ENCODE data around the gene ZNF488.

ZNF488 gene

GRCh38 chr10:47403446-47404318 is 19.6 kb upstream of the ZNF488 start:
- Histone ChIP-seq H3K4me1 (ENCODE audit: insufficient read depth, low read length, poor library complexity, severe bottlenecking) (no peaks in the 10 kb centered on the region), H3K9ac (ENCODE audit: low read depth, low read length, poor library complexity, severe bottlenecking) (no peak overlapping the region), H4K20me1 (ENCODE audit: insufficient read depth, low read length, poor library complexity, severe bottlenecking) (no peaks in the 10 kb centered on the region), H3K36me3 (ENCODE audit: insufficient read depth, low read length) (no peaks in the 10 kb centered on the region), H3K4me3 (ENCODE audit: low read length, poor library complexity, severe bottlenecking) (no peak overlapping the region), H3K9me3 (ENCODE audit: insufficient read depth, low read depth, low read length) (no peaks in the 10 kb centered on the region), H3F3A (ENCODE audit: low read depth) (no peaks in the 10 kb centered on the region), H2AFZ (ENCODE audit: low read length) (no peak overlapping the region), H3K27me3 (ENCODE audit: insufficient read depth, low read length, poor library complexity, severe bottlenecking) (no peaks in the 10 kb centered on the region), H3K79me2 (ENCODE audit: insufficient read depth, low read length) (no peaks in the 10 kb centered on the region), H3K4me2 (ENCODE audit: low read depth, low read length, poor library complexity, severe bottlenecking) (no peak overlapping the region), H3K9me2 (replicated peaks; ENCODE audit: low read depth, low read length) (no peaks in the 10 kb centered on the region)
- no peak for TF ChIP-seq EZH2phosphoT487 (IDR thresholded peaks at IDR 0.05; ENCODE audit: borderline replicate concordance)
- TF ChIP-seq, protein P1, sequence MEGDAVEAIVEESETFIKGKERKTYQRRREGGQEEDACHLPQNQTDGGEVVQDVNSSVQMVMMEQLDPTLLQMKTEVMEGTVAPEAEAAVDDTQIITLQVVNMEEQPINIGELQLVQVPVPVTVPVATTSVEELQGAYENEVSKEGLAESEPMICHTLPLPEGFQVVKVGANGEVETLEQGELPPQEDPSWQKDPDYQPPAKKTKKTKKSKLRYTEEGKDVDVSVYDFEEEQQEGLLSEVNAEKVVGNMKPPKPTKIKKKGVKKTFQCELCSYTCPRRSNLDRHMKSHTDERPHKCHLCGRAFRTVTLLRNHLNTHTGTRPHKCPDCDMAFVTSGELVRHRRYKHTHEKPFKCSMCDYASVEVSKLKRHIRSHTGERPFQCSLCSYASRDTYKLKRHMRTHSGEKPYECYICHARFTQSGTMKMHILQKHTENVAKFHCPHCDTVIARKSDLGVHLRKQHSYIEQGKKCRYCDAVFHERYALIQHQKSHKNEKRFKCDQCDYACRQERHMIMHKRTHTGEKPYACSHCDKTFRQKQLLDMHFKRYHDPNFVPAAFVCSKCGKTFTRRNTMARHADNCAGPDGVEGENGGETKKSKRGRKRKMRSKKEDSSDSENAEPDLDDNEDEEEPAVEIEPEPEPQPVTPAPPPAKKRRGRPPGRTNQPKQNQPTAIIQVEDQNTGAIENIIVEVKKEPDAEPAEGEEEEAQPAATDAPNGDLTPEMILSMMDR (conservative IDR thresholded peaks at IDR 0.05; ENCODE audit: low read length), result peak; percentile 43; the same call in 1 of the 2 replicates

DNA sequence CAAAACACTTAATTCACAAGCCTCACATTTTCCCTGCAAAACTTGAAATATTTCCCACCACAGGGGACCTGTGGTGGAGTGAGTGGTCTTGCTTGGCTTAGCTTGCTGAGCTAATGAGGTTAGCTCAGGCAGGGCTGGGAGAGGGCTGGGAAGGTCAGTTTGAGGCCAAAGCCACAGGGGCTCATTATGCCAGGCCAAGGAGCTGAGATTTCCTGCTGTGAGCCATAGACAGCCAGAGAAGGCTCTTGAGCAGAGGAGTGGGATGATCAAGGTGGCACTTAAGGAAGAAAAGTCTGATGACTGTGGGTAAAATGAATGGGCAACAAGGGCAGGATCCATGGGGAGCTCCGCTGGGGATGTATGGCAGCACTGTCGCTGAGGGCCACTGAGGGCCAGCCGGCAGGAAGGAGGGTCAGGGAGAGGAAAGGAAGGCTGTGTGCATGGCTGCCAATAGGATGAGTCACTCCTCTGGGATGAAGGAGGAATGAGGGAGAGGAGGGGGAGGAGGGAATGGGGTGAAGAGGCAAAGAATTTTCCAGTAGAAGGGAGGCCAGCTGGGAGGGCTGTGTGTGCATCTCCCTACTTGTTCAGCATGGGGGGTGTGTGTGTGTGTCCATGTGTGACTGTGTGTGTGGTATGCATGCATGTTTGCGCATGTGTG is 18.7 kb upstream of the ZNF488 start:
- TF ChIP-seq, protein P1 (conservative IDR thresholded peaks at IDR 0.05; ENCODE audit: low read length), result no peak
- no peak for TF ChIP-seq EZH2phosphoT487 (IDR thresholded peaks at IDR 0.05; ENCODE audit: borderline replicate concordance)
- Histone ChIP-seq H3K36me3 (ENCODE audit: insufficient read depth, low read length) (no peaks in the 10 kb centered on the region), H3K9ac (ENCODE audit: low read depth, low read length, poor library complexity, severe bottlenecking) (no peak overlapping the region), H4K20me1 (ENCODE audit: insufficient read depth, low read length, poor library complexity, severe bottlenecking) (no peaks in the 10 kb centered on the region), H3K4me2 (ENCODE audit: low read depth, low read length, poor library complexity, severe bottlenecking) (no peak overlapping the region), H3F3A (ENCODE audit: low read depth) (no peaks in the 10 kb centered on the region), H3K27me3 (ENCODE audit: insufficient read depth, low read length, poor library complexity, severe bottlenecking) (no peaks in the 10 kb centered on the region), H3K79me2 (ENCODE audit: insufficient read depth, low read length) (no peaks in the 10 kb centered on the region), H2AFZ (ENCODE audit: low read length) (no peak overlapping the region), H3K9me2 (replicated peaks; ENCODE audit: low read depth, low read length) (no peaks in the 10 kb centered on the region), H3K4me1 (ENCODE audit: insufficient read depth, low read length, poor library complexity, severe bottlenecking) (no peaks in the 10 kb centered on the region), H3K9me3 (ENCODE audit: insufficient read depth, low read depth, low read length) (no peaks in the 10 kb centered on the region), H3K4me3 (ENCODE audit: low read length, poor library complexity, severe bottlenecking) (no peak overlapping the region)

GRCh38 chr10:47401874-47402640 is 18.0 kb upstream of the ZNF488 start:
- TF ChIP-seq, protein P1 (conservative IDR thresholded peaks at IDR 0.05; ENCODE audit: low read length), result no peak
- TF ChIP-seq EZH2phosphoT487 (IDR thresholded peaks at IDR 0.05; ENCODE audit: borderline replicate concordance), result no peak
- Histone ChIP-seq H3K9me3 (ENCODE audit: insufficient read depth, low read depth, low read length) (no peaks in the 10 kb centered on the region), H2AFZ (ENCODE audit: low read length) (no peak overlapping the region), H3F3A (ENCODE audit: low read depth) (no peaks in the 10 kb centered on the region), H3K36me3 (ENCODE audit: insufficient read depth, low read length) (no peaks in the 10 kb centered on the region), H3K79me2 (ENCODE audit: insufficient read depth, low read length) (no peaks in the 10 kb centered on the region), H3K27me3 (ENCODE audit: insufficient read depth, low read length, poor library complexity, severe bottlenecking) (no peaks in the 10 kb centered on the region), H3K9me2 (replicated peaks; ENCODE audit: low read depth, low read length) (no peaks in the 10 kb centered on the region), H4K20me1 (ENCODE audit: insufficient read depth, low read length, poor library complexity, severe bottlenecking) (no peaks in the 10 kb centered on the region), H3K4me3 (ENCODE audit: low read length, poor library complexity, severe bottlenecking) (no peak overlapping the region), H3K4me2 (ENCODE audit: low read depth, low read length, poor library complexity, severe bottlenecking) (no peak overlapping the region), H3K9ac (ENCODE audit: low read depth, low read length, poor library complexity, severe bottlenecking) (no peak overlapping the region), H3K4me1 (ENCODE audit: insufficient read depth, low read length, poor library complexity, severe bottlenecking) (no peaks in the 10 kb centered on the region)

Data from Loucy (cell line).